Choroid plexus epithelial cell (primary cell): ENCODE results near the gene IL16.
"Not testable (repeated sequence)": the region's sequence is repeated elsewhere in the genome, so short reads cannot be mapped to it uniquely, and the experiment has no call there.

Source experiments
- DNase-seq: peaks from one replicate; pipeline ENCODE4 v3.0.0-alpha.2; 2010; ENCODE audit warnings: low read depth
- H3K4me3 ChIP-seq: 2 replicates; pipeline ENCODE4 v1.5.1; 2011; ENCODE audit warnings: low read depth, mild to moderate bottlenecking, control low read depth, low read length, moderate library complexity
- TF ChIP-seq, protein P1 (sequence below): conservative IDR thresholded peaks from 2 replicates; pipeline ENCODE4 v1.5.1; 2011; ENCODE audit warnings: low read depth, mild to moderate bottlenecking, control low read depth, inconsistent platforms, low read length, moderate library complexity

Gene IL16

DNA sequence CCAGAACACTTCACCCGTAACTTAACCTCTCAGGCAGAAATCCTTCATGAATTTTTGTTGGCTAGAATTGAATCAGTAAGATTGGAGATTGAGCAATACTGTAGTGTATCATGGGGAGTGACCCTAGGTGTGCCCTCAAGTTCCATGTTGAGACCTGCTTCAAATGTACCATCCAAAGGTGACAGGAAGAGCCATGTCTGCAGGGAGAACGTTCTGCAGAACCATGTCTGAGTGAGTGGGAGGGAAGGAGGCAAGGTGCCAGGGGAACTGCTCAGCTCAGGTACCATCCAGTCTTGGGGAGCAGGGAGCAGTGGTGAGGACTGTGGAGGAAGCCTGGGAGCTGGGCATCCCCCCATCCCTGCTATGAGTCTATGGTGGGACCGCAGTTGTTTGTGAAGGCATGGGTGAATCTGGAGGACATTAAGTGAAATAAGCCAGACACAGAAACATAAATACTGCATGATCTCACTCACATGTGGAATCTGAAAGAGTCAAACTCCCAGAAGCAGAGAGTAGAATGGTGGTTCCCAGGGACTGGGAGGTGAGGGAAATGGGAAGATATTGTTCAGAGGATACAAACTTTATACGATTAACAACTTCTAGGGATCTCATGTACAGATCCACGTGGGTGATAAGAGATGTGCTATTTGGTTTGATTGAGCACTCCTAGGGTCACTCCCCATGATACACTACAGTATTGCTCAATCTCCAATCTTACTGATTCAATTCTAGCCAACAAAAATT is 39.3 kb upstream of the IL16 start:
- DNase-seq = peak; percentile 46
- TF ChIP-seq, protein P1, sequence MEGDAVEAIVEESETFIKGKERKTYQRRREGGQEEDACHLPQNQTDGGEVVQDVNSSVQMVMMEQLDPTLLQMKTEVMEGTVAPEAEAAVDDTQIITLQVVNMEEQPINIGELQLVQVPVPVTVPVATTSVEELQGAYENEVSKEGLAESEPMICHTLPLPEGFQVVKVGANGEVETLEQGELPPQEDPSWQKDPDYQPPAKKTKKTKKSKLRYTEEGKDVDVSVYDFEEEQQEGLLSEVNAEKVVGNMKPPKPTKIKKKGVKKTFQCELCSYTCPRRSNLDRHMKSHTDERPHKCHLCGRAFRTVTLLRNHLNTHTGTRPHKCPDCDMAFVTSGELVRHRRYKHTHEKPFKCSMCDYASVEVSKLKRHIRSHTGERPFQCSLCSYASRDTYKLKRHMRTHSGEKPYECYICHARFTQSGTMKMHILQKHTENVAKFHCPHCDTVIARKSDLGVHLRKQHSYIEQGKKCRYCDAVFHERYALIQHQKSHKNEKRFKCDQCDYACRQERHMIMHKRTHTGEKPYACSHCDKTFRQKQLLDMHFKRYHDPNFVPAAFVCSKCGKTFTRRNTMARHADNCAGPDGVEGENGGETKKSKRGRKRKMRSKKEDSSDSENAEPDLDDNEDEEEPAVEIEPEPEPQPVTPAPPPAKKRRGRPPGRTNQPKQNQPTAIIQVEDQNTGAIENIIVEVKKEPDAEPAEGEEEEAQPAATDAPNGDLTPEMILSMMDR = no peak
- H3K4me3 ChIP-seq = no peak overlapping the region

DNA sequence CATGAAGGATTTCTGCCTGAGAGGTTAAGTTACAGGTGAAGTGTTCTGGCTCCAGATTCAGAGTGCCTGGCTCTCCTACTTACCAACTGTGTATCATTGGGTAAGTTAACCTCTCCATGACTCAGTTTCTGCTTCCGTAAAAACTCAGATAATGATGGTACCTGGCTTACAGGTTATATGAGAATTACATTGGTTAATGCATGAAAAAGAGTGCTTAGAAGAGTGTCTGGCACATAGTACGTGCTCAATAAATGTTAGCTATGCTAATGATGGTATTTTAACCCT is 38.8 kb upstream of the IL16 start:
- H3K4me3 ChIP-seq = no peak overlapping the region
- TF ChIP-seq, protein P1 = no peak
- no peak for DNase-seq

DNA sequence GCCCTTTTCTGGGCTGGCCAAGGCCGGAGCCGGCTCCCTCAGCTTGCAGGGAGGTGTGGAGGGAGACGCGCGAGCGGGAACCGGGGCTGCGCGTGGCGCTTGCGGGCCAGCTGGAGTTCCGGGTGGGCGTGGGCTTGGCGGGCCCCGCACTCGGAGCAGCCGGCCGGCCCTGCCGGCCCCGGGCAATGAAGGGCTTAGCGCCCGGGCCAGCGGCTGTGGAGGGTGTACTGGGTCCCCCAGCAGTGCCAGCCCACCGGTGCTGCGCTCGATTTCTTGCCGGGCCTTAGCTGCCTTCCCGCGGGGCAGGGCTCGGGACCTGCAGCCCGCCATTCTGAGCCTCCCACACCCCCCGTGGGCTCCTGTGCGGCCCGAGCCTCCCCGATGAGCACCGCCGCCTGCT is 38.1 kb upstream of the IL16 start:
- DNase-seq, H3K4me3 ChIP-seq: not testable (repeated sequence)

DNA sequence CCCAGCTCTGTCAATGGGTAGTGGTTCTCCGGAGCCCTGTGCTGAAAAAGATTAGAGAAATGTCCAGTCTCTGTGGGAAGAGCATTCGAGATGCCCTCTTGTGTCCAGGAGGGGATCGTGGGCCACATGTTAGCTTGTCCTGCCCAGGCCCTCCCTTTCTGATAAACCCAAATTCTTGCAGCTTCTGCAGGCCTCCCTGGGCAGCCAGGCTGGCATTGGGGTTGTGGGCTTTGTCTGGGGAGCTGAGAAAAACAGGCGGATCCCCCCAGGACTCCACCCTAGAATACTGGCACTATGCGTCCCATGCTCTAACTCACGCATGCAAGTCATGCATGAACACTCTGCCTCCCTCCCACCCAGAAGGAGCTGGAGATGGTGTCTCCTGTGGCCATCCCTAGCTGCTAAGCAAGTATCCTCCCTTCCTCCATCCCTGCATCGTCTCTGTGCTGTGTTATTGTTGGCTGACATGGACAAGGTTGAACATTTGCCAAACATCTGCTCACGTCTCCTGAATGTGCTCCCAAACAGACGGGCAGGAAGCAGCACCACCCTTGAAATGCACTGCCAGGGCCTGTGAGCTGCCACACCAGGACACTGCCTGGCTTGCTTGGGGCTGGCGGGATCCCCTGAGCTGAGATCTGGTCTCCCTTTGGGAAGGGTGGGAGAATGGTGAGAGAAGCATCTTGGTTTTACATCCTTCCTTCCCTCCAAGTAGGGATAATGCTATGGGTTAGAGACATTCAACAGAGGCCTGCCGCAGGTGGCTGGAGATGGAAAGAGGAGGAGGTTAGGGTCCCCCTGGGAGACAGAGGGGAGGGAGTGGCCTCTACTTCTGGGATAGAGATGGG is 36.1 kb upstream of the IL16 start:
- peak; percentile 95 for DNase-seq
- TF ChIP-seq, protein P1 = no peak
- H3K4me3 ChIP-seq = no peak overlapping the region

DNA sequence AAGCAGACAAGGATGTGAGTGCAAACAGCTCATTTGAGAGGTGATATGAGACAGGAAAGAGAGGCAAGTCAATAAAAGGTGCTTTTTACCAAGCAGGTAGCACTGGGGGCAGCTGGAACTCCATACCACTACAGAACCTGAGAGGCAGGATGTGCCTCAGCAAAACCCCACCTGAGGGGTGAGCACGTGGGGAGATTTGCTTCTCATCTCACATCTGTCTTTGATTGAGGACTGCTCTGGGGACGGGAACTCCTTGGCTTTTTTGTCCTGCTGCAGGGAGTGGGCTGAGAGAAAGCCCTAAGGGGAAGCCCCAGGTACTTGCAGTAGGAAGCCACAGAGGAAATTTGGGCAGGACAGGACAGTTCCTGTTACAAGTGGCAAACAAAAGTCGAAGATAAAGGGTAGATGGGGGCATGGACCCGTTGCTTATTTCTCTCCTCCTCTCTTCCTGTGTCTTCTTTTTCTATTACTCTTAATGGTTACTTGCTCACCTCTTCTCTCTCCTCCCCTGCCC is 35.5 kb upstream of the IL16 start:
- no peak for DNase-seq
- TF ChIP-seq, protein P1 = no peak
- H3K4me3 ChIP-seq = no peak overlapping the region

DNA sequence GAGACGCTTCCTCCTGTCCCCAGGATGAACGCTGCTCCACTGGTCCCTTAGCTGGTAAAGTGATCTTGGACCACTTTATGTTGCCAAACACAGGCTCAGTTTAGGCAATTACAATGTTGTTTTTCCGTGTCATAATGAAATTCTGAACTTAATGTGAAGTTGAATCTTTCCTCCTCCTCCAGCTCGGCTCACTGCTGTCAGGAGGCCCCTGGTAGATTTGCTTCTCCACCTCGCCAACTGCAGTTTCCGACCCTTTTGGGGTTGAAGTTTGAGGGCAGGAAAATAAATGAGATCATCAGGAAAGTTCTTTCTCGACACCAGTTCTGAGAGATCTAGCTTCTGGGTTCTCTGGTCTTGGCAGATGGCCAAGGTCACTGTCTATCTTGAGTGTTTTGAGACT is 34.8 kb upstream of the IL16 start:
- DNase-seq = no peak
- TF ChIP-seq, protein P1 = no peak
- no peak overlapping the region for H3K4me3 ChIP-seq

DNA sequence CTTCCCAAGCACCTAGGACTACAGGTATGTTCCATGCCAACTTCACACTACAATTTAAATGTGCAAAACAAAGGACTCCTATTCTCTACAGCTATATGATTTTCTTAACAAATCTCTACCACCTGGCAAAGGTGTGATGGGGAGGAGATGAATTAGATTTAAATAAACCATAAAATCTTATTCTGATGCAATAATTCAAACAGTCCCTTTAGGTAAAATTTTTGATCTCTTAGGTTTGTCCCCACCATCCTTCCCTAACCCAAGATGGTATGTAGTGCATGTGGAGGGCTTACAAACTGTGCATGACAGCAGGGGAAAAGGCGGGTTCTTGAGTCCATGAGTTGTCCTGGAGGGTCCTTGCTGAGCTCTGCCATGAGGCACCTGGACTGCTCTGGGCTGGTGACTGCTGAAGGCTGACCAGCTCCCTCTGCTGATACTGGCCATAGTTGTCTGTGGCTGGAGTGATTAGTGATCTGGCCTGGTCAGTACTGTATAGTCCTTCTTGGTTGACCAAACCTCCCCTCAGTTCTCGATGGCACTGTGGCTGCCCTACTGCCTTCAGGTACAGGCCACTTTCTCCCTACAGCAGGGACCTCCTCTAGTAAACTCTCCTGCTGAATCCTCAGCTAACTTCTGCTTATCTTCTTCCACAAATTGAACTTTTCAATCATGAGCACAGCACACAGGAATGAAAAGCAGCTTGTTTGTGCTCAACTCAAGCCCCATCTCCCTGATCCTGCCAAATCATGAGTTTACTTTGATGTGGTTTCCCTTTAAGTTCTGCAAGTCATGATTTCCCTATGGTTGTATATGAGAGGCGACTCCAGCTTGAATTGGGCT is 32.5 kb upstream of the IL16 start:
- TF ChIP-seq, protein P1 = peak; percentile 49
- DNase-seq = peak; percentile 93
- no peak overlapping the region for H3K4me3 ChIP-seq
